Gastroesophageal sphincter (tissue), 3 donors: ENCODE measurements around the gene IL17RC.

Experiments used
- CTCF ChIP-seq, 4 experiments: fragments of 200-600 bp in 2 of 4; fragments of 450-650 bp in 2 of 4; sonication (generic) in 1 of 4; IDR thresholded peaks; one replicate each; pipeline ENCODE4 v1.5.1; 2017 to 2019; ENCODE audit warnings: antibody characterized with exemption in 4 of 4, mild to moderate bottlenecking in 2 of 4, moderate library complexity in 2 of 4
- EP300 ChIP-seq: sonication (generic); formaldehyde crosslinking; IDR thresholded peaks from one replicate; pipeline ENCODE4 v1.6.1; 2017; ENCODE audit warnings: antibody characterized with exemption, mild to moderate bottlenecking
- POLR2A ChIP-seq, 2 donors: fragments of 450-650 bp; IDR thresholded peaks; one replicate each; pipeline ENCODE4 v1.6.1; 2017; ENCODE audit warnings: antibody characterized with exemption in 2 of 2, mild to moderate bottlenecking in 2 of 2, moderate library complexity in 1 of 2
- POLR2AphosphoS5 ChIP-seq: sonication (generic); formaldehyde crosslinking; IDR thresholded peaks from one replicate; pipeline ENCODE4 v1.6.1; 2017; ENCODE audit warnings: antibody characterized with exemption

GRCh38 chr3:9903904-9904303, 13.0 kb upstream of the IL17RC start:
- no peak for TF ChIP-seq CTCF (IDR thresholded peaks at IDR 0.05)
- no peak for TF ChIP-seq POLR2A (IDR thresholded peaks at IDR 0.05)
- no peak for TF ChIP-seq POLR2AphosphoS5
- TF ChIP-seq EP300: no peak
